Stimulated activated CD4-positive, alpha-beta T cell treated with anti-CD3 and anti-CD28 coated beads, TNF-alpha, amount 100 ng/mL, for 4 hours (primary cell): ENCODE results near the gene KLC1.

ENCODE experiments used
- DNase-seq, 3 experiments: peaks; one replicate each; pipeline ENCODE4 v3.0.0-alpha.2; 2020; ENCODE audit warnings: low read depth in 3 of 3

KLC1 gene

DNA sequence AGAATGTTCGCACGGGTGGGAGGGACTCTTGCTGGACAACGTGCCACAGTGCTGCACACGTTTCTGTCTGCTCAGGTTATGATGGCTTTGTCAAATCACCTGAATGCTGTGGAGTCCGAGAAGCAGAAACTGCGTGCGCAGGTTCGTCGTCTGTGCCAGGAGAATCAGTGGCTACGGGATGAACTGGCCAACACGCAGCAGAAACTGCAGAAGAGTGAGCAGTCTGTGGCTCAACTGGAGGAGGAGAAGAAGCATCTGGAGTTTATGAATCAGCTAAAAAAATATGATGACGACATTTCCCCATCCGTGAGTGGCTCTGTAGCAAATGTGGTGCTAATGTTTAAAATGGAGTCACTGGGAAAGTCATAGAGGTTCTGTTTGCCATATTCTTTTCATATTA is 28.5 kb downstream of the KLC1 start:
- no peak for DNase-seq

DNA sequence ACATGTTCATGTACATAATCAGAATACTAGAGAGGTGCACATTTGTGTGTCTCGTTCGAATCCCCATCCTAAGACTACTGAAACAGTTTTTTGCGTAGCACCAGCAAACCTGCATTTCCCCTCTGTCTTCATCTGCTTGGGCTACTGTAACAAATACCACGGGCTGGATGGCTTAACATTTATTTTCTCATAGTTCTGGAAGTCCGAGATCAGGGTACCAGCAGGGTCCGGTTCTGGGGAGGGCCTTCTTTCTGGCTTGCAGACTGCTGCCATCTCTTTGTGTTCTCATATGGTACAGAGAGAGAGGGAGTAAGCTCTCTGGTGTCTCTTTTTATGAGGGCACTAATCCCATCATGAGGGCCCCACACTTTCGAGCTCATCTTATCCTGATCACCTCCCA is 30.6 kb downstream of the KLC1 start:
- DNase-seq = no peak

DNA sequence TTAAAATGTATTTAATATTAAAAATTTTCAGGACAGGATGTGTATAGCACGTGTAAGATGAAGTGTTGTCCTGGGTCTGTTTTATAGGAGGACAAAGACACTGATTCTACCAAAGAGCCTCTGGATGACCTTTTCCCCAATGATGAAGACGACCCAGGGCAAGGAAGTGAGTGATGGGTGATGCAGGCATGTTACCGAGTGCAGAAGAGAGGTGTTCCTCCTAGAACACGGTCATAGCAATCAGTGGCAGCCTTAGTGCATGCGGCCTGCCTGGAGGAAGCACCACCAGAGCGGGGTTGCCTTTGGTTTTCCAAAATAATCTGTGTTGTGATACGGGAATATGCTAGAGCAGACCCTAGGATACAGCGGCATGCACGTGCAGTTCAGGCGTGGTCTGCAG is 33.0 kb downstream of the KLC1 start:
- DNase-seq = no peak

DNA sequence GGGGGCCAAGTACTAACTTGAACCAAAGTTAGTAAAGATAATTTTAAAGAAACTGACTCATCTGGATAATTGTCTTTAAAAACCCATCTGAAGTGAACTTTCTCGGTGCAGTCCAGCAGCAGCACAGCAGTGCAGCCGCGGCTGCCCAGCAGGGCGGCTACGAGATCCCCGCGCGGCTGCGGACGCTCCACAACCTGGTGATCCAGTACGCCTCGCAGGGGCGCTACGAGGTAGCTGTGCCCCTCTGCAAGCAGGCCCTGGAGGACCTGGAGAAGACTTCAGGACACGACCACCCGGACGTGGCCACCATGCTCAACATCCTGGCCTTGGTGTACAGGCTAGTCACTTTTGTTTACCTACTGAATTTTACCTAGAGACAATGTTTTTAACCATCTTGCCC is 33.6 kb downstream of the KLC1 start:
- no peak for DNase-seq

DNA sequence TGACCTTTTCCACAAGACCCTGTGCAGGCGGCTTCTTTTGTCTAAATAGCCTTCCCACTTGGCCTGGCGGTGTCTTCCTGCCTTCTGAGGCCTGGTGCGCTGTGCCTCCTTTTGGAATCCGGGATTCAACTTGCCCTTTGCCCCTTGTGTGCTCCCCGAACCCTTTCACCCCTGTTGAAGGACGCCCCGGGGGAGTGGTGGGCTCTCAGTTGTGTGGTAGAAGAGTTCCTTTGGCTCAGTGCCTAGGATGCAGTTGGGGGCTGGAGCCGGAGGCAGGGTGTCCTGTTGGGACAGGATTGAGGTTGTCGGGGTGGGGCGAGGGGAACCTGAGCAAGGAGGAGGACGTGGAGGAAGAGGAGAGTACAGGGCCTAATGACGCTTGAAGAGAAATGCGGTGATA is 34.5 kb downstream of the KLC1 start:
- DNase-seq = no peak

DNA sequence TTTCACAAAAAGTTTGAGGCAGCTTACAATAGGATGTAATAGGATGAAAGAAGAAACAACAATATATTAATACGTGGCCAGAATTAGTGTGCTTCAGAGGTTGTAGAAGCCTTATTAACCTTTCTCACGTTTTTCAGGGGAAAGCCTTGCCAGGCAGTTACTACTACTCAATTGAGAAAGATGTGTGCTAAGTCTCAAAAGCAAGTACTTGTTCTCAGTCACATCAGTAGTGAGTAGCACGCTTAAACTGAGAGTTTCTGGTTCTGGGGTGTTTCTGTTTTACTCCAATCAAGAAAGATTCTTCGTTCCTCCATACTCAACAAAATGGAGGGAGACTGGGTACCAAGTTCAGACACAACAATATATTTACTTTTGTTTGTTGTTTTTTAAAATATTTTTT is 38.7 kb downstream of the KLC1 start:
- no peak for DNase-seq

DNA sequence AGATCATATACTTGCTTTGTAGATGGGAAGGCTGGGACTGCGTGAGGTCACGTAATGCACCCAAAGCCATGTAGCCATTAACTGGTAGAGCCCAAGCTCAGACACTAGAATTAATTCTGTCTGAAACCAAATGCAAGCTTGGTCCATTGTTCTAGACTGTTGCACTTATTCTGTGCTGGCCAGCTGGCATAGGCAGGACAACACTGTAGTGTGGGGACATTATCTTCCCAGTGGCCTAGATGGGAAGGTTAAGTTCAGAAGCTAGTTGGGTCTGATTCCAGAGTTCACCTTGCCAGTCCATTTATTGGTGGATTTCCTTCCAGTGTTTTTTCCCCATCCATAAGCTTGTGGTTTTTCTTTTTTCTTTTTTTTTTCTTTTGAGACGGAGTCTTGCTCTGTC is 39.1 kb downstream of the KLC1 start:
- no peak for DNase-seq

DNA sequence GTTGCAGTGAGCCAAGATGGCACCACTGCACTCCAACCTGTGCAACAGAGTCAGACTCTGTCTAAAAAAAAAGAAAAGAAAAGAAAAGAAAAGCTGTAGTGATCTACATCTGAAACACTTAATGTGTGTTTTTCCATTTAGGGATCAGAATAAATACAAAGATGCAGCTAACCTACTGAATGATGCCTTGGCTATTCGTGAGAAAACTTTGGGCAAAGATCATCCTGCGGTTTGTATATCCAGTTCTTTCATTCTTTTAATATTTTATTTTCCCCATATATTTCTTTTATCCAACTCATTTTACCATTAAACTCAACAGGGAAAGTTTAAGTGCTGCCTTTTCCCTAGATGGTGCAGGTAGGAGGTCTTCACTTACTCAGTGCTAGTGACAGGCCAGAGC is 40.4 kb downstream of the KLC1 start:
- DNase-seq = no peak

DNA sequence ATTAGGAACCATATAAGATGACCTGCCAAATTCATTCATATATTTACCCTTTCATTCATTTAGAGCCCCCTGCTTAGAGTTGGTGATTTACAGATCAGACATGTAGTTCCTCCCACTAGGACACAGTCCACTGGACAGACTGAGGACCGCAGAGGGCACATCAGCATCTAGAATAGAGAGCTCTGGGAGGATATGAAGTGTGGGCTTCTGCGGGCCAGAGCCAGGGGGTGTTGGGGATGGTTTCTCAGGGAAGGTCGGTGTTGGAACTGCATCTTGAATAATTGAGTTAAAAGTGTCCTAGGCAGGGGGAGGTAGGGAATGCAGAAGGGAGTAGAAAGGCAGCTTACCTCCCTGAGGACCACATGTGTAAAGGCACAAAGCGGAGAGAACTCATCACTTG is 42.9 kb downstream of the KLC1 start:
- DNase-seq = no peak

DNA sequence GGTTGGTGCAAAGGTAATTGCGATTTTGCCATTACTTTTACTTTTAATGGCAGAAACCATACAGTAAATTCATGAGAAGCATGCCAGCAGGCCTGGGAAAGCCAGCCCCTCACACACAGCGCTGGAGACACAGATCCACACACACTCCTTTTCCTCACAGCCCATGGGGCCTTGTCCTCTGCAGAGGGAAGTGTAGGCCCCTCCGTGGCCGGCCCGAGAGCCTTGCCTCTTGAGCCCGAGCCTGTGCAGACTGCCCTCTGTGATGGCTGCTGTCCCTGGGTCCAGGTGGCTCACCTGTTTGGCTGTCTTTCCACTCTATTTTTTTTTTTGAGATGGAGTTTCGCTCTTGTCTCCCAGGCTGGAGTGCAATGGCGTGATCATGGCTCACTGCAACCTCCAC is 46.9 kb downstream of the KLC1 start:
- no peak for DNase-seq

DNA sequence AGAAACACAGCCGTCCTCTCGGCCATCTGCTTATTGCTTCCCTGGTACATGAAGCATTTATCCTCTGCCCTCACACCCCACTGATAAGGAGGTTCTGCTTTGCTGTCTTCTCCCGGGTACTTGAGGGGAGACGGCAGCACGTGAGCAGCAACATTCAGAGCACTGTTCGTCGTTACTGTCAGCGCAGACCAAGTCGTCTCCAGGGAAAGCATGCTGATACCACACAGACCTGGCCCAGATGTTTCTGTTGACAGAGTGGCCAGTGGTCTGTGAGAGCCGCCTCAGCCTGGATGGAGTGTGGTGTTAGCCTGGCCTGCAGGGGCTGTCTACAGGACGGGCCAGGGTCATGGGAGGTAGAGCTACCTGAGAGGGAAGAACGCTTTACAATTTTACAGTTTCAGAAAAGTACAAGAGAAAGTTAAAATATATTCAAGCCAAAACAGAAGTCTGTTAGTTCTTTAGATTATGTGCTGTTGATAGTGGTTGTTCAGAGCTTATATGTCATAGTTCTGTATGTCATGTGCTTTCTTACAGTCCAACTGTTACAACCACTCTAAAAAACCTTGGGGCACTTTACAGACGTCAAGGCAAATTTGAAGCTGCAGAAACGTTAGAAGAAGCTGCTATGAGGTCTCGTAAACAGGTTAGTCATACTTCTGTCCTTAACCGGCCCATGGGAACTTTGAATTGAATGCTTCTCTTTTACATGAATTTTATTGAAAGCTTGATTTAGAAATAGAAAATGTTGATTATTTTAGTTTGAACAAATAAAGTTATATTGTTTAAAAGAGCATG is 48.1 kb downstream of the KLC1 start:
- DNase-seq = no peak

DNA sequence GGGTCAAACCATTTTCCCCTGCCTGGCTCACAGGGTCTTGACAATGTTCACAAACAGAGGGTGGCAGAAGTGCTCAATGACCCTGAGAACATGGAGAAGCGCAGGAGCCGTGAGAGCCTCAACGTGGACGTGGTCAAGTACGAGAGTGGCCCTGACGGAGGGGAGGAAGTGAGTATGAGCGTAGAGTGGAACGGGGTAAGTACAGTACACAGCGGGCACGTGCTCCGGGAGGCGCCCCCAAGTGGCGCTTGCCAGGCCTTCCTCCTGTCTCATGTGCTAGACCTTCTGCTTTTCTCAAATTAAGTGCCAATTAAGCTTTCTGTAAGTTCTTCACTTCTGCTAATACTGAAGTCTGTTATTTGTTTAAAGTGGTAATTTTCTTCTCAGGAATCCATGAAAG is 50.3 kb downstream of the KLC1 start:
- DNase-seq = no peak

DNA sequence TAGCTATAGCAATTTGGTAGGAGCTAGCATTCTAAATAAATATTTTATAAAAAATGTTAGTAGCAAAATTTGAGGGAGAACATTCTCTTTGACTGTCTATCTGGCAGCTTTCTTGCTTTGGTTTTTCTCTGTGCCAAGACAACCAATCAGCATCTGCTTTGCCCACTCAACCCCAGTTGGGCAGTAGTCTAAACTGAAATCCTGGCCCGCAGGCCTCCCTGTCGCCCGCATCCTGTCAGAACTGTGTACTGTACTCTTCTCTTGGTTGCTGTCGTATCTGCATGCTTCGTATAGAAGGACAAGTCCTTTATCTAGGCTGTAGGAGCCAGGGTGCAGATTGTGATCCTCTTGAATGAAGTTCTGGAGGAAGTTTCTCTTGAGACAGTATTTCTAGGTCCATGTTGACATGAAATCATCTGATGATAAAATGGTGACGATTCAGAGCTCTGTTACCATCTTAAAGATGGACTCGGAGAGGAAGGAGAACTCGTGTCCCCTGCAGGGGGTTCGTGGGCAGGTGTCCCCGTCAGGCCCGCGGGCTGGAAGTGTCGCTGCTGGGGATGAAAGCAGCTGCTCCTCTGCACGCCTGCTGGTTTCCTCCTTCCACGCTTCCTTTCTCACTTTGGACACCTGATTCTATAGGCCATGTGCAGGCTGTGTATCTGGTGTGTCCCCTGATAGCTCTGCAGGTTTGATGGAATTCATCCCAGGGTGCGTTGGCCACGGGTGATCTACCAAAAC is 51.6 kb downstream of the KLC1 start:
- no peak for DNase-seq

DNA sequence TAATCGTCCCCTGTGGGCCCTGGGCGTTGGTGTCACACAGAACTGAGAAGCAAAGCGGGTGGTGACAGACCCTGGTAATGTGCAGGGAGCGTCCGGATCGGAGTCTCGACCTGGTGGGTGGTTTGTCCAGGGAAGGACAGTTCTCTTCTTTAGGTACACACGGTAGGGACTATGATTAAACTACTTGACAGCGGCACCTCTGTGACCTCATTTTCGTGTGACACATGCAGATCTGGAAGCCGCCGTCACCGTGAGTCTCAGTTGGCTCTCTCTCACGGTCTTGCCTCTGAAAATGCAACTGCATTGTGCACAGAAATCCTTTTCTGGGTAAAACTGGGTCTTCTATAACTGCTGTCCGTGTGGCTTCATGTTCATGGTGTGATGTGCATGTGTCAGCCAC is 54.1 kb downstream of the KLC1 start:
- DNase-seq = no peak

DNA sequence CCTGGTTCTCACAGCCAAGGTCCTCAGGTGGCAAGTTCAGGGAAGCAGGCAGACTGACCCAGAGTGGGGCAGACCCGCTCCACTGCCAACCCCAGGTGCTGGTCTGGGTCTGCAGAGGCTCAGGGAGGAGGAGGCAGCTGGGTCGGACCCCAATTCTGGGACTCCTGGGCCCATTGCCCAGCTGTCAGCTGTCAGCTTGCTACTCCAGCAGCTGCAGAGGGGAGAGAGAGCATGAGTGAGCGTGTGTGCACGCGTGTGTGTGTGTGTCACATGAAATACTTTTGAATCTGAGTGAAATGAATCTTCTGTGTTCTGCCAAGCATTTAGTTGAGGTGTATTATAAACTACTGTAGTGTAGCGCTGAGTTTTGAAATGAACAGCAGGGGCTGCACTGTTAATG is 55.5 kb downstream of the KLC1 start:
- no peak for DNase-seq

DNA sequence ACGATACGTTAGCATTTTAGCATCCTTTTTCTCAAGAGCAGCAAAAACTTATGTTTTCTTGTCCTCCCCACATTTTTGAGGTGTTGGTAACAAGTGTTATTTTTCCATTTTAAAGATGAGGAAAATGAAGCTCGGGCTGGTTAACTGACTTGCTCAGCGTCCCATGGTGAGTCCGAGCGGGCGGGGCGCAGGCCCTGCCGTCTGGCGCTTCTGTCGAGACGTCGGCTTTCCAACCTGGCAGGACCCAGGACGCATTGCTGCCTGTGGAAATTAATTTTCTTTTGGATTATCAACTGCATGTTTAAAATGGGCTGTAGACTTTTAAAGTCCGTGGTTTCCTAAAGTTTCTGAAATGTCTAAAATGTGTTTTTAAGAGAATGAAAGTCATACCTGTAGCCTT is 55.9 kb downstream of the KLC1 start:
- no peak for DNase-seq

DNA sequence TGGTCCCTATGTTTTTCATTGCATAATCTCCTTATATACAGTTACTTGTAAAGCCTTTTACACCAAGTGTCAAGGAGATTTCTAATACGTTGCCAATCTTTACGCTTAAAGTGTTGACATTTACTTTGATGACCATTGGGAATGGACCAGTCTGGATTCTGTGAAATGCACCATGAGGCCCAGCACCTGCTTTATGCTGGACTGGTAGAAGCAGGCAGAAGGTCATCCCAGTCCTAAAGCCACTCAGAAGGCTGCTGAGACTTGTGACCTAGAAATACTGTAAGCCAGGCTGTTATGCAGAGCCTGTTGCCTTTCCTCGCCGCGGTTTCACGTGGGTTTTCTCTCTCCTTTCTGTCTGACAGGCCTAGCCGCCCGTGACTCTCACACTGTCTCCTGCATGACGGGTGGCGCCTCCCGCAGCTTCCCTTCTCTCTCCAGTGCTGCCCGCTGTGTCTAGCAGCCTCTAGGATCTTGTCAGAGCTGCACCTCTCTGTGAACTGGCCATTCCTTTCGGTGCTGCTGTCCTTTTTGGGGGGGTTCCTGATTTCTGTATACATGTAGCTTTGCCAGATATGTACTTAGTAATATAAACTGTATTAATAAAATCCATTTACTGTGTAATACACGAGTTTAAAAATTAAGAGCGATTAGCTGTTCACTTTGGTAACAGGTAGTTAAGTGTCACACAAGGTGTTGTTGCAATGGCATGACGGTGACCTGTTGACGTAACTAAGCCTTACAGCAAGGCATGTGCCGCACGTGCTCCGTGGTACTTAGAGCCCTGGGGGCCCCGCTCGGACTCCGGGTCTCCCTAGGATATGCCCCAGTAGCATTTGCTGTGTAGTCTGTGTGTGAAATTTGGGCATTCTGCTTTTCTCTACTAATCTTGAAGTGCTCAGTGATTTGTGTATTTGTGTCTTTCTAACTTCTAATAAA is 56.5 kb downstream of the KLC1 start:
- no peak for DNase-seq

DNA sequence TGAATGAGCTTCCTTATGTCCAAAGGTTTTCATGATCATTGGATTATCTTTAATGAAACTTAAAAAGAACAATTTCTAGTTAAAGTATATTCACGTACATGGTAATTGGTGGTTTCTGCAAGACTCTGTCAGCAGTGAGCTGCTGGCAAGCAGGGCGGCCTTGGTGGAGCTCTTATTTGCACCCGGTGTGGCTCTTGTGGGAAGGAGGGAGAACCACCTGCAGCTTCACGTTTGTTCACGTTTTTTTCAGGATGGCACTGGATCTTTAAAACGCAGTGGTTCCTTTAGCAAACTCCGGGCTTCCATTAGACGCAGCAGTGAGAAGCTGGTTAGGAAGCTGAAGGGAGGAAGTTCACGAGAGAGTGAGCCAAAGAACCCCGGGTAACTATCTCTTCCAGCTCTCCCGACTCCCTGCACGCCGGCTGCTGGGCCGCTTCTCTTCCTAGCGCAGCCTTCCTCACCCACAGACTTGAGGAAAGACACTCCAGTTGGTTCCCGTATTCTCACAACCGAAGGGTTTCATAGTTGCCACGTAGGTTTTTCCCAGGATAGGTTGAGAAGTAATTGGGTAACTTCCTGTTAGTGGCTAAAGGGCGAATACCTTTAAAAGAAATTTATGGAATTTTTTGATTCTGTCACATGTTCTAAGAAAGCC is 57.9 kb downstream of the KLC1 start:
- no peak for DNase-seq

DNA sequence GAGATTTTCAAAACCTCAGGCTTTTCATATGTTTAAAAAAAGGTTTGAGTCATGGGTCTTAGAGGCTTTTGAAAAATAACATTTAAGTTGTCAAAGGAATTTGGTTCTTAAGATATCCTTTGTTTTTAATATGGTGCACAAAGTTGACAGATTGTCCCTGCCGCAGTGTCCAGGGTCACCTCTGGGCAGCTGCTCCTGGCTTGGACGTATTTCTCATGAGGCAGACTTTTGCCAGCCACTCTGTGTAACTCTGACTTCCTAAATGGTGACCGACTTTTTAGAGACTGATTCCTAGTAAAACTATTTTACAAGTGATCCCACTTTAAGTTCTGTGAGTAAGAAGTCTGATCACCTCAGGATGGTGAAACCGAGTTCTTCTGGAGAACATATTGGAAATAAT is 58.7 kb downstream of the KLC1 start:
- no peak for DNase-seq

DNA sequence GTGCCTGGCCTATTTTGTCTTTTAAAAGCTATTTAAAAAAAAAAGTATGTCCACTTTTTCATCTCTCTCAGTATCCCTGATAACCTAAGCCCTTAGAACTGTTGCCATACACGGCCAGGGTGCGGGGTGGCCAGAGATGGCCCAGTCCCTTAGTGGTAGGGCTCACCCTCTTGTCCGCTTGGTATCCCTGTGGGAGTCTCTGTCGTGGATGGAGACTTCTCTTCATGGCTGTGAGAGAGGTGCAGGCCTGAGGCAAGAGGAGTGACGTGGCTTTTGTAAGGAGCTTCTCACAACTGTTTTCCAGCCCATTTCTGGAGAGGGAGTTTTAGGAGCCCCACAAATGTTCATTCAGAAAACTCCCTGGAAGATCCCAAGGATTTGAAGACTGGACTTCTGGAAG is 59.4 kb downstream of the KLC1 start:
- no peak for DNase-seq

DNA sequence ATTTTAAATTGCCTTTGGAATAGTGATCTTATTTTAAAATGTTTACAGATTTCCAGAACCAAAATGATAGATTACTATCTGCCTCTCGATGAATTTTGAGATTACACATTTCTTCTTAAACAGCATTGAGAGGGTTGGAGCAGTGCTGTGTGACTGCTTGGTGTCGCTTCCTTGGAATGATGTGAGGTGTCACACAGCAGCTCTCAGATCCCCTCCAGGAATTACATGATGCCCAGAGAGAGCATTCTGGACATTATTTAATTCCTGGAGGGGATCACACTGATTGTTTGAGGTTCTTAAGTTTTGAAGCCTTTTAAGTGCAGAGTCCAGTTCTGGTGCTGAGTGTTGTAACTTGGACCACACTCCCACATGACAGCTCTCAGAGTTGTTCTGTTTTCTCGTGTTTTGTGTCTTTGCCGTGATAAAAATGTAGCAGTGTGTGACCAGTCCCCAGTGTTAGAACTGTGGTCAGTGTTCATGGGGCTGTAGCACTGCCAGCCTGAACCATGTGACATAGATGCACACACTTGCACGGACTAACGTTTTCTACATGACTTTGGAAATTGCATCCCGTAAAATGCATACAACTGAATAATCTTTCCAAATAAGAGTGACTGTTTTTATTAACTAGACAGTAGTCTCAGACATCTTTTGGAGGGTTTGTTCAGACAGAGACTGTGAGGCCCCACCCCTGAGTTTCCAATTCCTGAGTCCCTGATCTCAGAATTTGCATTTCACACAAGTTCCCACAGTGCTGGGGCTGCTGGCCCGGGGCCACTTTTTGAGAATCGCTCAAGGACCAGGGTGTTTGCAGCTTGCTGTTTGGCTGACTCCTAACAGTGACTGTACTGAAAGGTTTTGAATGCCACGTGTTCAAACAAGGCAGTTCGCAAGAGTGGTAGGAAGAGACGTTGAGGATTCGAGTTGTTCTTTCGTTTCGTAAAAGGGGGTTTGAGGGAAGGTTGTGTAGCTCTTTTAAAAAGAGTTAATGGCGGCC is 60.2 kb downstream of the KLC1 start:
- no peak for DNase-seq
